NT2/D1 (cell line): ENCODE data around the gene RNGTT.

ENCODE experiments used
- SUZ12 ChIP-seq: IDR thresholded peaks from 2 replicates; pipeline ENCODE4 v1.6.1; 2011; ENCODE audit not compliant: insufficient read length, insufficient read depth; ENCODE audit errors: extremely low read depth
- YY1 ChIP-seq: IDR thresholded peaks from 2 replicates; pipeline ENCODE4 v1.6.1; 2011; ENCODE audit not compliant: insufficient read length, insufficient read depth
- ZNF274 ChIP-seq: IDR thresholded peaks from 2 replicates; pipeline ENCODE4 v1.6.1; 2011; ENCODE audit warnings: mild to moderate bottlenecking, low read depth, low read length

DNA sequence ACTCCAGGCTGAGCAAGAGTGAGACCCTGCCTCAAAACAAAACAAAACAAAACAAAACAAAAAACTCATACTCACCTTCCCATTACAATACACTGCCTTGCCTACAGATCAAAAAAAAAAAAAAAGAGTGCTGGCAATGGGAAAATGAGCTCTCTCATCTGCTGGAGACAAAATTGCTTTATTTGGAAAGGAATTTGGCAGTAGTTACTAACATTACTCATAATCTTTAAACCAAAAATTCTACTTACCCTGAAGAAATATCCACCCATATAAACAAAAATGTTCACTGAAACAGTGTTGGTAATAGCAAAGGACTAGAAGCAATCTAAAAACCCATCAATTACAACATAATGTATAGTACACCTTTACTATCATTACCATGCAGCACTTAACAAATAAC lies 120.4 kb downstream of the RNGTT start:
- TF ChIP-seq ZNF274 (no peak), SUZ12 (no peak), YY1 (no peak)
